ENCODE measurements around the gene ESF1. TPM values are rescaled to one million over a fixed set of nuclear protein-coding genes. Genes with fewer than 3 reads are reported as not detected.

The ESF1 gene
- total and polyA plus RNA-seq, 10 of the 15 experiments (the other 5 are each of a cell fraction or from before 2014, with no cell fraction given): 9.2 to 36.2 (median 18.4) TPM

- Histone ChIP-seq H3K9ac (ENCODE audit: control insufficient read depth, insufficient read depth, low read length) (no peak overlapping the region), H3K4me1 (ENCODE audit: control insufficient read depth, insufficient read depth, low read length) (no peaks in the 10 kb centered on the region), H3K4me3 (no peak overlapping the region), H3K36me3 (ENCODE audit: control insufficient read depth in 2 of 2, insufficient read depth in 2 of 2, low read length in 1 of 2) (no peaks in the 10 kb centered on the region), H3K9me3 (replicated peaks; ENCODE audit: control insufficient read depth, insufficient read depth, low read length) (no peaks in the 10 kb centered on the region), H3K79me2 (ENCODE audit: control insufficient read depth, insufficient read depth, low read length) (no peaks in the 10 kb centered on the region), H3K27ac (ENCODE audit: control insufficient read depth, insufficient read depth) (no peak overlapping the region), H3K27me3 (replicated peaks in 1 of 2; ENCODE audit: control insufficient read depth in 2 of 2, insufficient read depth in 2 of 2, low read length in 1 of 2) (no peaks in the 10 kb centered on the region), H2AFZ (ENCODE audit: control insufficient read depth, low read depth, low read length) (no peak overlapping the region), H4K20me1 (ENCODE audit: control insufficient read depth, insufficient read depth) (no peaks in the 10 kb centered on the region), H3K4me2 (ENCODE audit: control insufficient read depth, insufficient read depth) (no peak overlapping the region)
- POLR2A ChIA-PET: no interaction called here
- ATAC-seq (no peak), FAIRE-seq (no peak), DNase-seq (ENCODE audit: low read depth, low spot score) (no peak)
- BruUV-seq (replicated peaks): no TSS peak
- WGBS (ENCODE audit: insufficient coverage, insufficient replicate concordance, low lambda C conversion rate, missing lambda C conversion rate): 69% methylated on average over 9 of the region's 9 CpGs
- SMC1A ChIA-PET (ENCODE audit: uncharacterized antibody, unreplicated experiment): no interaction called here
- intact Hi-C loops (cut with micrococcal nuclease; ENCODE audit: unreplicated experiment) (no loop called here), in situ Hi-C loops (cut with MboI) (no loop called here)
- RAD21 ChIA-PET (ENCODE audit: unreplicated experiment): no interaction called here
- CTCF ChIA-PET: interaction anchor here (0.9 to 1.4 kb wide), 2 partner anchors 92 kb away, joined by 4 read pairs; no protein-coding TSS in a partner anchor
- TF ChIP-seq BRCA1 (IDR thresholded peaks at IDR 0.05; ENCODE audit: low read depth, low read length) (no peak), IRF5 (IDR thresholded peaks at IDR 0.05; ENCODE audit: borderline replicate concordance) (no peak), RB1 (IDR thresholded peaks at IDR 0.05; ENCODE audit: borderline replicate concordance) (no peak), ZBTB40 (IDR thresholded peaks at IDR 0.05; ENCODE audit: borderline replicate concordance) (no peak), TCF7 (IDR thresholded peaks at IDR 0.05; ENCODE audit: borderline replicate concordance) (no peak), NRF1 (conservative IDR thresholded peaks at IDR 0.05; ENCODE audit: low read depth, low read length) (no peak), MTA2 (IDR thresholded peaks at IDR 0.05; ENCODE audit: low read depth) (no peak), FOXK2 (IDR thresholded peaks at IDR 0.05) (no peak), NBN (IDR thresholded peaks at IDR 0.05) (no peak), YY1 (IDR thresholded peaks at IDR 0.05; ENCODE audit: low read depth, low read length) (no peak), EED (IDR thresholded peaks at IDR 0.05; ENCODE audit: low read depth) (no peak), SREBF2 (IDR thresholded peaks at IDR 0.05; ENCODE audit: low read length) (no peak), ZNF384 (IDR thresholded peaks at IDR 0.05; ENCODE audit: borderline replicate concordance, low read depth, low read length) (no peak), PAX5 (IDR thresholded peaks at IDR 0.05; ENCODE audit: borderline replicate concordance, low read depth, low read length) (no peak), SMC3 (IDR thresholded peaks at IDR 0.05; ENCODE audit: borderline replicate concordance, low read length) (no peak)
These were observed 81.5 kb downstream of the ESF1 start for GRCh38 chr20:13703265-13703664.

Measured in GM12878 (cell line).